PC-9 (cell line): ENCODE measurements around the gene STK36. TPM values are rescaled to one million over a fixed set of nuclear protein-coding genes. Genes with fewer than 3 reads are reported as not detected.

ENCODE experiments used
- BruUV-seq: library from RNA; stranded (reverse); fragments of 400-500 nt; replicated peaks from 2 replicates; lab custom pipeline; 2021; lab: Mats Ljungman, UMichigan
- CTCF ChIA-PET: fragments of 300-600 bp; sonication (Branson Sonifier 250); formaldehyde crosslinking; loops from one replicate; lab custom pipeline; 2022; ENCODE audit warnings: antibody characterized with exemption; lab: Charles Lee
- POLR2A ChIA-PET: fragments of 300-600 bp; sonication (Branson Sonifier 250); formaldehyde crosslinking; loops from one replicate; lab custom pipeline; 2022; ENCODE audit warnings: antibody characterized with exemption; ENCODE audit not compliant: unreplicated experiment; lab: Charles Lee
- DNase-seq, 2 experiments: peaks; one replicate each; pipeline versions ENCODE4 v3.0.0 to v3.0.0-alpha.2; 2015 to 2022; ENCODE audit warnings: mixed read lengths in 1 of 2
- H2AFZ ChIP-seq: fragments of 200-600 bp; sonication (generic); 2 replicates; pipeline ENCODE4 v1.8.1; 2017; ENCODE audit warnings: antibody characterized with exemption
- H3F3A ChIP-seq: fragments of 200-600 bp; sonication (generic); 2 replicates; pipeline ENCODE4 v1.8.1; 2017; ENCODE audit warnings: antibody characterized with exemption, mild to moderate bottlenecking, low read depth; ENCODE audit not compliant: insufficient read depth
- H3K27ac ChIP-seq: fragments of 200-600 bp; sonication (generic); 2 replicates; pipeline ENCODE4 v1.6.1; 2016; ENCODE audit warnings: mixed run types
- H3K27me3 ChIP-seq: fragments of 200-600 bp; sonication (generic); 2 replicates; pipeline ENCODE4 v1.6.1; 2016; ENCODE audit warnings: low read depth, mixed run types; ENCODE audit not compliant: insufficient read depth
- H3K36me3 ChIP-seq: fragments of 200-600 bp; sonication (generic); 2 replicates; pipeline ENCODE4 v1.6.1; 2016; ENCODE audit warnings: low read depth, mixed run types
- H3K4me1 ChIP-seq: fragments of 200-600 bp; sonication (generic); replicated peaks from 2 replicates; pipeline ENCODE4 v1.6.1; 2016; ENCODE audit warnings: mixed run types; ENCODE audit not compliant: insufficient read depth
- H3K4me2 ChIP-seq: fragments of 200-600 bp; sonication (generic); 2 replicates; pipeline ENCODE4 v1.6.1; 2017; ENCODE audit warnings: mixed run types
- H3K4me3 ChIP-seq: fragments of 200-600 bp; sonication (generic); 2 replicates; pipeline ENCODE4 v1.6.1; 2016; ENCODE audit warnings: mixed run types
- H3K79me2 ChIP-seq: fragments of 200-600 bp; sonication (generic); 2 replicates; pipeline ENCODE4 v1.6.1; 2017; ENCODE audit warnings: low read depth, mixed run types
- H3K9me2 ChIP-seq: fragments of 200-600 bp; sonication (generic); 2 replicates; pipeline ENCODE4 v1.8.1; 2017; ENCODE audit warnings: mild to moderate bottlenecking; ENCODE audit not compliant: insufficient read depth
- H3K9me3 ChIP-seq: fragments of 200-600 bp; sonication (generic); 2 replicates; pipeline ENCODE4 v1.8.1; 2016; ENCODE audit warnings: low read depth; ENCODE audit not compliant: insufficient read depth
- H4K20me1 ChIP-seq: fragments of 200-600 bp; sonication (generic); 2 replicates; pipeline ENCODE4 v1.8.1; 2017; ENCODE audit not compliant: insufficient read depth
- CTCF ChIP-seq: fragments of 200-600 bp; sonication (generic); conservative IDR thresholded peaks from 2 replicates; pipeline ENCODE4 v1.6.1; 2017; ENCODE audit warnings: mixed run types, antibody characterized with exemption, mild to moderate bottlenecking, moderate library complexity
- EZH2 ChIP-seq: fragments of 200-600 bp; sonication (generic); IDR thresholded peaks from 2 replicates; pipeline ENCODE4 v1.8.0; 2017; ENCODE audit warnings: antibody characterized with exemption, low read depth
- intact Hi-C: fragments of 100-400 bp; cut with micrococcal nuclease; formaldehyde crosslinking; loops from one replicate; pipeline ENCODE4 v1.10.0; 2022; ENCODE audit not compliant: unreplicated experiment
- total RNA-seq: library from RNA; stranded (reverse); gene quantifications from 2 replicates; pipeline ENCODE4 v1.2.3, GENCODE V29; 2021

The STK36 gene
- total RNA-seq, 1 experiment from 2014 or later, result 52.9 TPM

GRCh38 chr2:218734190-218734975, 62.5 kb downstream of the STK36 start:
- Histone ChIP-seq H3F3A (peaks cover 25% of the 10 kb centered on the region), H3K4me2 (peak overlapping the region; percentile 21; the same call in 1 of the 2 replicates), H3K4me1 (peaks cover 43% of the 10 kb centered on the region), H3K9me3 (no peaks in the 10 kb centered on the region), H4K20me1 (0 out of 2 replicates have a peak, but pooled peaks cover 3% of the 10 kb centered on the region), H3K27ac (peak overlapping the region; percentile 66), H2AFZ (no peak overlapping the region), H3K36me3 (peaks cover under 1% of the 10 kb centered on the region), H3K27me3 (no peaks in the 10 kb centered on the region), H3K4me3 (no peak overlapping the region), H3K9me2 (no peaks in the 10 kb centered on the region), H3K79me2 (peaks cover 47% of the 10 kb centered on the region)
- DNase-seq, result no peak
- BruUV-seq, result no TSS peak
- intact Hi-C loops, result loop anchor here (5.0 kb wide), 1 partner anchor 163 kb away; no protein-coding TSS in a partner anchor
- no peak for TF ChIP-seq EZH2
- ChIA-PET CTCF (no interaction called here), POLR2A (interaction anchor here (0.6 kb wide), 1 partner anchor 323 kb away, joined by 4 read pairs; no protein-coding TSS in a partner anchor)

DNA sequence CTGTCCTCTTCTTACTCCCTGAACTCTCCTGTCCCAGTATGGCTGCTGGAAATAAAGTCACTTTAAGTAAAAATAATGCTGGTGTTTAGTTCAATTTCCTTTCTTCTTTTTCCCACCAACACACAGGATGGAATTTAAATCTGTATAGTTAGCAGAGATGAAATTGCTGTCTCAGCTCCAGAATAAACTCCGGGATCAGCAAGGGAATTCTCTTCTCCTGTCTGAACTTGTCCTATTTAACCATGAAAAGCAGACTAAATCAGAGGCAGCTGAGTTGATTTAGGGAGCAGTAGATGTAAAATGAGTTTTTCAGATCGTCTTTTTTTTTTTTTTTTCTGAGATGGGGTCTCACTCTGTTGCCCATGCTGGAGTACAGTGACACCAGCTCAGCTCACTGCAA, 64.6 kb downstream of the STK36 start:
- BruUV-seq, result no TSS peak
- H3K36me3 ChIP-seq, result peaks cover 3% of the 10 kb centered on the region
- H3F3A ChIP-seq, result peaks cover 9% of the 10 kb centered on the region; the same call in 1 of the 2 replicates
- H3K4me2 ChIP-seq, result no peak overlapping the region
- TF ChIP-seq EZH2, result no peak
- TF ChIP-seq CTCF, result no peak
- peaks cover 33% of the 10 kb centered on the region for H3K4me1 ChIP-seq
- ChIA-PET CTCF (interaction anchor here (0.7 kb wide), 1 partner anchor 15 kb away, joined by 3 read pairs; no protein-coding TSS in a partner anchor), POLR2A (interaction anchor here (0.6 kb wide), 1 partner anchor 281 kb away, joined by 3 read pairs; no protein-coding TSS in a partner anchor)
- no peak overlapping the region for H2AFZ ChIP-seq
- no peaks in the 10 kb centered on the region for H3K9me3 ChIP-seq
- intact Hi-C loops, result no loop called here
- H3K9me2 ChIP-seq, result no peaks in the 10 kb centered on the region
- 0 out of 2 replicates have a peak, but pooled peaks cover 3% of the 10 kb centered on the region for H4K20me1 ChIP-seq
- H3K79me2 ChIP-seq, result peaks cover 40% of the 10 kb centered on the region
- H3K27ac ChIP-seq, result no peak overlapping the region
- H3K27me3 ChIP-seq, result no peaks in the 10 kb centered on the region
- no peak for DNase-seq
- no peak overlapping the region for H3K4me3 ChIP-seq

- Histone ChIP-seq H3K27ac (no peak overlapping the region), H3K4me1 (peaks cover 14% of the 10 kb centered on the region), H3K4me3 (no peak overlapping the region), H3K36me3 (peaks cover 37% of the 10 kb centered on the region), H3K9me3 (no peaks in the 10 kb centered on the region), H3K79me2 (no peaks in the 10 kb centered on the region), H3F3A (no peaks in the 10 kb centered on the region), H3K4me2 (no peak overlapping the region), H3K27me3 (no peaks in the 10 kb centered on the region), H3K9me2 (no peaks in the 10 kb centered on the region), H4K20me1 (no peaks in the 10 kb centered on the region), H2AFZ (no peak overlapping the region)
- POLR2A ChIA-PET, result no interaction called here
- TF ChIP-seq EZH2 (no peak), CTCF (no peak)
- no TSS peak for BruUV-seq
- no peak for DNase-seq
- intact Hi-C loops, result no loop called here
- CTCF ChIA-PET, result interaction anchor here (0.6 kb wide), 1 partner anchor 76 kb away, joined by 3 read pairs; no protein-coding TSS in a partner anchor
Measured at GRCh38 chr2:218743068-218743467, 71.2 kb downstream of the STK36 start.
